ENCODE data around the gene ENTHD1.

ENTHD1 gene

DNA sequence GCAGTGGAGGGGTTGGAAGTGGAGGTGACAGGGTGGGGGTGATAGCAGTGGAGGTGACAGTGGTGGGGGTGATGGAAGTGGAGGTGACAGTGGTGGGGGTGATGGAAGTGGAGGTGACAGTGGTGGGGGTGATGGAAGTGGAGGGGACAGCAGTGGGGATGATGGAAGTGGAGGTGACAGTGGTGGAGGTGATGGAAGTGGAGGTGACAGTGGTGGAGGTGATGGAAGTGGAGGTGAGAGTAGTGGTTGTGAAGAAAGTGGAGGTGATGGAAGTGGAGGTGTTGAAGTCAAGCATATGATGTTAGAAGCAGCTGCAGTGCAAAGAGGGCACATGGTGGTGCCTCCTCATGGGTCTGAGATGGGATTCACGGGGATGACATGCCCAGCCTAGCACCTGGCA, 181.5 kb downstream of the ENTHD1 start:
- no peaks in the 10 kb centered on the region for H4K20me1 ChIP-seq (ENCODE audit: low read depth, low read length)
- H3K9me3 ChIP-seq (ENCODE audit: insufficient read depth, low read length), result no peaks in the 10 kb centered on the region
- no peak overlapping the region for H3K4me2 ChIP-seq (ENCODE audit: low read depth, low read length, poor library complexity, severe bottlenecking)
- no peaks in the 10 kb centered on the region for H3K36me3 ChIP-seq (ENCODE audit: low read length)
- TF ChIP-seq EZH2phosphoT487 (conservative IDR thresholded peaks at IDR 0.05; ENCODE audit: low read length), result no peak
- TF ChIP-seq, protein P1, sequence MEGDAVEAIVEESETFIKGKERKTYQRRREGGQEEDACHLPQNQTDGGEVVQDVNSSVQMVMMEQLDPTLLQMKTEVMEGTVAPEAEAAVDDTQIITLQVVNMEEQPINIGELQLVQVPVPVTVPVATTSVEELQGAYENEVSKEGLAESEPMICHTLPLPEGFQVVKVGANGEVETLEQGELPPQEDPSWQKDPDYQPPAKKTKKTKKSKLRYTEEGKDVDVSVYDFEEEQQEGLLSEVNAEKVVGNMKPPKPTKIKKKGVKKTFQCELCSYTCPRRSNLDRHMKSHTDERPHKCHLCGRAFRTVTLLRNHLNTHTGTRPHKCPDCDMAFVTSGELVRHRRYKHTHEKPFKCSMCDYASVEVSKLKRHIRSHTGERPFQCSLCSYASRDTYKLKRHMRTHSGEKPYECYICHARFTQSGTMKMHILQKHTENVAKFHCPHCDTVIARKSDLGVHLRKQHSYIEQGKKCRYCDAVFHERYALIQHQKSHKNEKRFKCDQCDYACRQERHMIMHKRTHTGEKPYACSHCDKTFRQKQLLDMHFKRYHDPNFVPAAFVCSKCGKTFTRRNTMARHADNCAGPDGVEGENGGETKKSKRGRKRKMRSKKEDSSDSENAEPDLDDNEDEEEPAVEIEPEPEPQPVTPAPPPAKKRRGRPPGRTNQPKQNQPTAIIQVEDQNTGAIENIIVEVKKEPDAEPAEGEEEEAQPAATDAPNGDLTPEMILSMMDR (IDR thresholded peaks at IDR 0.05; ENCODE audit: insufficient read depth, low read length, poor library complexity, severe bottlenecking), result no peak
- H3K27me3 ChIP-seq (ENCODE audit: low read length), result no peaks in the 10 kb centered on the region
- H3K79me2 ChIP-seq (ENCODE audit: insufficient read depth, low read length), result no peaks in the 10 kb centered on the region
- no peaks in the 10 kb centered on the region for H3F3A ChIP-seq (ENCODE audit: insufficient read depth)
- H2AFZ ChIP-seq (ENCODE audit: low read depth, low read length, severe bottlenecking), result no peak overlapping the region
- H3K9ac ChIP-seq (ENCODE audit: low read length), result no peak overlapping the region
- no peak overlapping the region for H3K27ac ChIP-seq (ENCODE audit: low read depth, low read length)
- H3K9me2 ChIP-seq (replicated peaks; ENCODE audit: insufficient read depth, low read length), result no peaks in the 10 kb centered on the region
- no peak overlapping the region for H3K4me3 ChIP-seq (ENCODE audit: insufficient read depth, low read length, poor library complexity, severe bottlenecking)

GRCh38 chr22:39710380-39711150, 183.0 kb downstream of the ENTHD1 start:
- no peaks in the 10 kb centered on the region for H4K20me1 ChIP-seq (ENCODE audit: low read depth, low read length)
- no peak overlapping the region for H3K9ac ChIP-seq (ENCODE audit: low read length)

DNA sequence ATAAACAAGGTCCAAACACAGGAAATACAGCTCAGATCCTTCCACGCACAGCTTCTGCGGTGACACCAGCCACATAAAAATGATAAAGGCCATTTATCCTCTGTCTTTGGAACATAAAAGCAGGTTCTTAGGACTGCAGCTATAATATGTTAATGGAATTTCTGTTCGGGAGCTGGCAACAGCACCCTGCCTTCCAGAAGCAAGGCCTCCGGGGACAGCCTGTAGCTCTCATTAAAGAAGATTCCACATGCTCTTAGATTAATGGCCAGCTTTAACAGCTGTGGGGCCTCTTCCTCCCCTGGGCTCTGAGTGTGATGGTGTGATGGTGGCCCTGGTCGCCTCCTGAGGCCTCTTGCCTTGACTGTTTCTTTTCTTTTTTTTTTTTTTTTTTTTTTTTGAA, 185.7 kb downstream of the ENTHD1 start:
- TF ChIP-seq, protein P1 (IDR thresholded peaks at IDR 0.05; ENCODE audit: insufficient read depth, low read length, poor library complexity, severe bottlenecking), result no peak
- TF ChIP-seq EZH2phosphoT487 (conservative IDR thresholded peaks at IDR 0.05; ENCODE audit: low read length), result no peak
- Histone ChIP-seq H3K27ac (ENCODE audit: low read depth, low read length) (no peak overlapping the region), H3K9ac (ENCODE audit: low read length) (no peak overlapping the region)

More at GRCh38 chr22:39710380-39711150, 183.0 kb downstream of the ENTHD1 start:
- no peak overlapping the region for H3K4me2 ChIP-seq (ENCODE audit: low read depth, low read length, poor library complexity, severe bottlenecking)
- H3K36me3 ChIP-seq (ENCODE audit: low read length), result no peaks in the 10 kb centered on the region
- H3K79me2 ChIP-seq (ENCODE audit: insufficient read depth, low read length), result no peaks in the 10 kb centered on the region
- no peak overlapping the region for H2AFZ ChIP-seq (ENCODE audit: low read depth, low read length, severe bottlenecking)
- H3K27ac ChIP-seq (ENCODE audit: low read depth, low read length), result no peak overlapping the region
- H3K27me3 ChIP-seq (ENCODE audit: low read length), result no peaks in the 10 kb centered on the region
- H3K4me3 ChIP-seq (ENCODE audit: insufficient read depth, low read length, poor library complexity, severe bottlenecking), result no peak overlapping the region
- no peak for TF ChIP-seq EZH2phosphoT487 (conservative IDR thresholded peaks at IDR 0.05; ENCODE audit: low read length)
- TF ChIP-seq, protein P1 (IDR thresholded peaks at IDR 0.05; ENCODE audit: insufficient read depth, low read length, poor library complexity, severe bottlenecking), result no peak
- no peaks in the 10 kb centered on the region for H3F3A ChIP-seq (ENCODE audit: insufficient read depth)
- H3K9me3 ChIP-seq (ENCODE audit: insufficient read depth, low read length), result no peaks in the 10 kb centered on the region
- no peaks in the 10 kb centered on the region for H3K9me2 ChIP-seq (replicated peaks; ENCODE audit: insufficient read depth, low read length)

More for the DNA sequence above, 185.7 kb downstream of the ENTHD1 start:
- Histone ChIP-seq H3K9me2 (replicated peaks; ENCODE audit: insufficient read depth, low read length) (no peaks in the 10 kb centered on the region), H3K36me3 (ENCODE audit: low read length) (no peaks in the 10 kb centered on the region), H3K4me3 (ENCODE audit: insufficient read depth, low read length, poor library complexity, severe bottlenecking) (no peak overlapping the region), H3K27me3 (ENCODE audit: low read length) (no peaks in the 10 kb centered on the region), H4K20me1 (ENCODE audit: low read depth, low read length) (no peaks in the 10 kb centered on the region), H3K79me2 (ENCODE audit: insufficient read depth, low read length) (no peaks in the 10 kb centered on the region), H2AFZ (ENCODE audit: low read depth, low read length, severe bottlenecking) (no peak overlapping the region), H3F3A (ENCODE audit: insufficient read depth) (no peaks in the 10 kb centered on the region), H3K9me3 (ENCODE audit: insufficient read depth, low read length) (no peaks in the 10 kb centered on the region), H3K4me2 (ENCODE audit: low read depth, low read length, poor library complexity, severe bottlenecking) (no peak overlapping the region)

All from SU-DHL-6 (cell line).